ENCODE data around the gene CCDC106. TPM values are rescaled to one million over a fixed set of nuclear protein-coding genes. Genes with fewer than 3 reads are reported as not detected.

Gene CCDC106
- polyA plus RNA-seq, 3 donors from 2014 or later: 1.1 to 1.7 TPM; not detected in 1

DNA sequence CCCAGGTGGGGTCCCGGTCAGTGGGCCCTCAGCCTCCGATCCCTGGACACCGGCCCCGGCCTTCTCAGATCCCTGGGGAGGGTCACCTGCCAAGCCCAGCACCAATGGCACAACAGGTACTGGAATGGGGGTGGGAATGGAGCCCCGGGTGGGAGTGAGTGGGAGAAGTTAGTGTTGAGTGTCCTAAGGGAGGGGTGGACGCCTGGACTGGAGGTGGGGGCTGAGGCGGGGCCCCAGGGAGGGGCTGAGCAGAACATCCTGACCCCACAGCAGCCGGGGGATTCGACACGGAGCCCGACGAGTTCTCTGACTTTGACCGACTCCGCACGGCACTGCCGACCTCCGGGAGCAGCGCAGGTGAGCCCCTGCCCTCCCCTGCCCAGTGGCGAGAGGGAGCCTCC lies 44.7 kb downstream of the CCDC106 start:
- no peak for DNase-seq
- H3K4me1 Mint-ChIP-seq: no peaks in the 10 kb centered on the region
- H3K27ac Mint-ChIP-seq: no peak overlapping the region
- H3K36me3 Mint-ChIP-seq: peaks cover 0 to 7% (median 0%) of the 10 kb centered on the region in 3 donors
- no peaks in the 10 kb centered on the region for H3K27me3 Mint-ChIP-seq (ENCODE audit: low read depth in 3 of 3)
- no peaks in the 10 kb centered on the region for H3K9me3 Mint-ChIP-seq
- no peak overlapping the region for H3K4me3 Mint-ChIP-seq

GRCh38 chr19:55693336-55693974 lies 45.4 kb downstream of the CCDC106 start:
- no peak for DNase-seq
- H3K27ac Mint-ChIP-seq: no peak overlapping the region
- H3K36me3 Mint-ChIP-seq: peaks cover 0 to 7% (median 0%) of the 10 kb centered on the region in 3 donors
- no peaks in the 10 kb centered on the region for H3K27me3 Mint-ChIP-seq (ENCODE audit: low read depth in 3 of 3)
- no peaks in the 10 kb centered on the region for H3K9me3 Mint-ChIP-seq
- H3K4me1 Mint-ChIP-seq: no peaks in the 10 kb centered on the region
- H3K4me3 Mint-ChIP-seq: no peak overlapping the region

DNA sequence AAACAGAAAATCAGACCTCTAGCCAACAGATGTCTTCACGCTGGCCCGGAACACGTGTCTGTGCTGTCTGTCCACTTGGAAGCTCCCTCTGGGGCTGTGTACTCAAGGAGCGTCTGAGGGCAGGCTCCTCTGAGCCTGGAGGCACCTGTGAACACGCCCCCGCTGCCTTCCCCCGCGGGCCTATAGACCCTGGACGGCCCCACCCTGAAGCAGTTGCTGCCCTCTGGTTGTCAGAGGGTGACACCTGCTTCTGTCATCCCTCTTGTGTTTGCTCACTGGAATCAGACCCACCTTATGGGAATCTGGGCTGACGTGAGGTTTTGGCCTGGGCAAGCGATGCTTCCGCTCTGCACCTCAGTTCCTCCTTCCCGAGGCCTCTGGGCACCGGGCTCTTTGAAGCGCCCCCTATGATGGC lies 46.2 kb downstream of the CCDC106 start:
- Mint-ChIP-seq H3K4me3 (no peak overlapping the region), H3K9me3 (no peaks in the 10 kb centered on the region), H3K27me3 (ENCODE audit: low read depth in 3 of 3) (no peaks in the 10 kb centered on the region), H3K36me3 (peaks cover 0 to 7% (median 0%) of the 10 kb centered on the region in 3 donors), H3K4me1 (no peaks in the 10 kb centered on the region), H3K27ac (no peak overlapping the region)
- no peak for DNase-seq

GRCh38 chr19:55694656-55695491 lies 46.9 kb downstream of the CCDC106 start:
- peaks cover 0 to 7% (median 0%) of the 10 kb centered on the region in 3 donors for H3K36me3 Mint-ChIP-seq
- no peaks in the 10 kb centered on the region for H3K27me3 Mint-ChIP-seq (ENCODE audit: low read depth in 3 of 3)
- no peak overlapping the region for H3K4me3 Mint-ChIP-seq
- H3K4me1 Mint-ChIP-seq: no peaks in the 10 kb centered on the region
- no peak for DNase-seq
- H3K27ac Mint-ChIP-seq: no peak overlapping the region
- H3K9me3 Mint-ChIP-seq: no peaks in the 10 kb centered on the region

DNA sequence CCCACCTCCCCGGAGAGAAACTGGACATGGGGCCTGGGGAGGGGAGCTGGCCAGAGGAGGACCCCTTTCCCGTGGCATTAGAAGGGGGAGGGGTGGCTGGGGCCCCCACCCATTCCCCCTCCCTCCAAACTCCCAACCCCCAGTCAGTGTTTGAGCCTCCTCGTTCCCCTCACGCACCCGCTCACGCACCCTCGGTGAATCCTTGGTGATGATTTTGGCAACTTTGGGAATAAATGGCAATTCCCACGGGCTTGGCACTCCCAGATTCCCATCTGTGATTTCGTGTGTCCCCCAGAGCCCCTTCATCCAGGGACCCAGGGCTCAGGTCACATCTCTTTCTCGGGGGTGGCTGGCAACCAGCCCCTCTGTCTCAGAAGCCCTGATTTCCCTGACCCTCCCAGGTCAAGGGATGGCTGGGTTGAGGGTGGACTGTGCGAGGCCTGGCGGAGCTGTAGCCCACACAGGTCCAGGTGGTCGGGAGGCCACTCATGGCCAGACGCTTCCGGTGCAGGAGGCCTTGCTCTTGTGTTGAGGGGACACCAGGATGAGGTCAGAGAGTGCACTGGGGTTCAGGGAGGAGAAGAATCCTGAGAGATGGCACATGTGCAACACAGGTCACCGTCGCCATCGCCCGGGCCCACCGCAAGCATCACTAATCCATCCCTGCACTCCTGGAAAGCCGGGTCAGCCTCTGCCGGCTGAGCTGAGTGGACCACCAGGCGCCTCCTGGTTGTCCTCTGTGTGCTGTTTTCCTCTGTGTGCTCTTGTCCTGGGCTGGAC lies 47.7 kb downstream of the CCDC106 start:
- peaks cover 0 to 9% (median 0%) of the 10 kb centered on the region in 3 donors for H3K36me3 Mint-ChIP-seq
- H3K27ac Mint-ChIP-seq: no peak overlapping the region
- H3K4me1 Mint-ChIP-seq: no peaks in the 10 kb centered on the region
- H3K4me3 Mint-ChIP-seq: no peak overlapping the region
- no peaks in the 10 kb centered on the region for H3K9me3 Mint-ChIP-seq
- DNase-seq: no peak
- no peaks in the 10 kb centered on the region for H3K27me3 Mint-ChIP-seq (ENCODE audit: low read depth in 3 of 3)

DNA sequence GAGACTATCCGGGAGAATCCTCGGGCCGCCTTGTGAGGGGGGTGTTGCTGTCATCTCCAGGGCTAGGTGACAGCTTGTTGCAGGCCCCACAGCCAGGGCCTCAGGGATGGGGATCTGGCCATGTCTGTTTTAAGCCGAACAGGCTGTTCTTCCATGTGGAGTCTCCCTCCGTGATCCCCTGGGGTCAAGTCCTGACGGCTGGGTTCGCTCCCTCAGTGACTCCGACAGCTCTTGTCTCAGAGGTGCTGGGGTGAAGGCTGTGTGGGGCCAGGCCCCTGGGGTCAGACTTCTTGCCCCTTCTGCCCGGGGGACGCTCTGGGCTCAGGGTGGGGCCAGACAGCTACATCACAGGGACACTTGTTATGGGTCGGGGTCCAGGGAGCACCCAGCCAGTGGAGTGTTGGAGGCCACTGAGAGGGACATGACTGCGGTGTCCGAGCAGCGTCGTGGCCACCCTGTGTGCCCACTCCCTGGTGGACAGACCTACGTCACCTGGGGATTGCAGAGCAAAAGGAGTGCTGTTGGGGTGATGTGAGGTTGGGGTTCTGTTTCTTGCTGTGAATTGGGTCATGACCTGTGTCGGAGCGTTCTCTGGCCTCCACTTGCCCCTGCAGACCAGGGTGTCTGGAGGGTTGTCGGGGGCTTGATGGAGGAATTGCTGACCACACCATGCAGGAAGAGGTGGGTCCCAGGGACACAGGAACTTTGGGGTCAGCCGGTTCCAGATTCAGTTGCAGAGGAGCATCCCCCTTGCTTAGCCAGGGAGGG lies 48.5 kb downstream of the CCDC106 start:
- DNase-seq: no peak
- no peaks in the 10 kb centered on the region for H3K27me3 Mint-ChIP-seq (ENCODE audit: low read depth in 3 of 3)
- no peaks in the 10 kb centered on the region for H3K4me1 Mint-ChIP-seq
- H3K27ac Mint-ChIP-seq: no peak overlapping the region
- H3K9me3 Mint-ChIP-seq: no peaks in the 10 kb centered on the region
- peaks cover 0 to 11% (median 0%) of the 10 kb centered on the region in 3 donors for H3K36me3 Mint-ChIP-seq
- H3K4me3 Mint-ChIP-seq: no peak overlapping the region

DNA sequence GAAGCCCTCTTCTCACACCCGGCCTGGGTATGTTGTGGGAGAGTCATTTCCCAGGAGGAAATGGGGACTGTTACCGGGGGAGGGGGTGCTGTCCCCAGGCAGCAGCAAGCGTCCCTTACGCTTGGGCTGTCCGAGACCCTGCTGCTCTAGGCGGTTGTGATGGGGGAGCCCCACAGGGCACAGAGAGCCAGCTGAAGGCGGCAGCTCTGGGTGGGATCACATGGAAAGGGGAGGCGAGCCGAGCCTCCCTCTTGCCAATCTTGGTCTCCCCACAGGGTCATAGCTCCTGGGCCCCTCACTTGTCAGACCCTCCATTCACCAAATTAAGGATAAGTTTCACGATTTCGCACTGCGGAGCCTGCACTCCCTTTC lies 49.0 kb downstream of the CCDC106 start:
- no peaks in the 10 kb centered on the region for H3K4me1 Mint-ChIP-seq
- H3K9me3 Mint-ChIP-seq: no peaks in the 10 kb centered on the region
- peak overlapping the region in 1 of 6 donors; percentile 35 for H3K27ac Mint-ChIP-seq
- no peak for DNase-seq
- no peak overlapping the region for H3K4me3 Mint-ChIP-seq
- H3K36me3 Mint-ChIP-seq: peaks cover 0 to 13% (median 0%) of the 10 kb centered on the region in 3 donors
- no peaks in the 10 kb centered on the region for H3K27me3 Mint-ChIP-seq (ENCODE audit: low read depth in 3 of 3)

DNA sequence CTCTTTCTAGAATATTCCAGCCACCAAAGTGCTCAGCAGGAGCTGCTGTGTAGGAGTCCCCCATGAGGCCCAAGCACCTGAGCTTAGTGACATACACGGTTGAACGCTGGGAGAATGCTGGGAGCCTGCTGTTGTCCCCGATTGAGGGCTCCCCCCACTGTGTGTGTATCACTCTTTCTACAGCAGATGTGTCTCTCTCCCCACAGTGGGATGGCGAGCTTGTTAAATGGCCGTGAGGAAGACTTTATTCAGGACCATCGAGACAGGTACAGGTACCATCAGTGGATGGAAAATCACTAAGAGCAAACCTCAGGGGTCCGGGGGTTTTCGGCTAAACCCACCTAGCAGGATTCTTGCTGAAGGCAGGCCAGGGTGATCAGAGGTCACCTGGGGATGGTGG lies 49.7 kb downstream of the CCDC106 start:
- no peaks in the 10 kb centered on the region for H3K9me3 Mint-ChIP-seq
- H3K27me3 Mint-ChIP-seq (ENCODE audit: low read depth in 3 of 3): no peaks in the 10 kb centered on the region
- H3K27ac Mint-ChIP-seq: peak overlapping the region in 1 of 6 donors; percentile 60
- no peak overlapping the region for H3K4me3 Mint-ChIP-seq
- H3K4me1 Mint-ChIP-seq: no peaks in the 10 kb centered on the region
- peaks cover 0 to 13% (median 0%) of the 10 kb centered on the region in 3 donors for H3K36me3 Mint-ChIP-seq
- DNase-seq: no peak

GRCh38 chr19:55698256-55698655 lies 50.2 kb downstream of the CCDC106 start:
- Mint-ChIP-seq H3K27ac (no peak overlapping the region), H3K36me3 (peaks cover 0 to 11% (median 0%) of the 10 kb centered on the region in 3 donors), H3K4me1 (no peaks in the 10 kb centered on the region), H3K27me3 (ENCODE audit: low read depth in 3 of 3) (no peaks in the 10 kb centered on the region), H3K4me3 (no peak overlapping the region), H3K9me3 (no peaks in the 10 kb centered on the region)
- no peak for DNase-seq

DNA sequence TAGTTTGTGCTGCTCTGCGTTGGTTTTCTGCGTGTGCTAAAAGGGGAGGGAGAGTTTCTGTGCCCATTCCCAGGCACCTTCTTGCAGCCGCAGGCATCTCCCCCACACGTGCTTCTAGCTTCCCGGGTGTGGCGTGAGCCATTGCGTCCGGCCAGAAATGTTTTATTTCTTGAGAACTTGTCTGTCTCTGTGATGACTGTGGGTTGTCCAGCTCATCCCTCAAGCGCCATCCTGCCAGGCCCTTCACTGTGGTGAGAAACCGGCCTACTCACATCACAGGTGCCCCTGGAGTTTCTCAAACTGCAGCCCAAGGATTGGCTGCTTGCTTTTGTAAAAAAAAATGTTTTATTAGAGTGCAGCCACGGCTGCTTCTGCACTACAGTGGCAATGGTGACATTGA lies 51.2 kb downstream of the CCDC106 start:
- Mint-ChIP-seq H3K27me3 (ENCODE audit: low read depth in 3 of 3) (no peaks in the 10 kb centered on the region), H3K9me3 (no peaks in the 10 kb centered on the region), H3K27ac (no peak overlapping the region), H3K36me3 (peaks cover 0 to 6% (median 2%) of the 10 kb centered on the region in 3 donors), H3K4me1 (peaks cover 0 to 7% of the 10 kb centered on the region in 2 donors), H3K4me3 (no peak overlapping the region)
- no peak for DNase-seq

- Mint-ChIP-seq H3K36me3 (peaks cover 0 to 11% (median 5%) of the 10 kb centered on the region in 3 donors), H3K4me1 (peaks cover 0 to 8% of the 10 kb centered on the region in 2 donors), H3K4me3 (no peak overlapping the region), H3K27me3 (ENCODE audit: low read depth in 3 of 3) (no peaks in the 10 kb centered on the region), H3K9me3 (no peaks in the 10 kb centered on the region), H3K27ac (no peak overlapping the region)
- DNase-seq: no peak
These were observed 52.8 kb downstream of the CCDC106 start for GRCh38 chr19:55700813-55701212.

- no peaks in the 10 kb centered on the region for H3K9me3 Mint-ChIP-seq
- no peaks in the 10 kb centered on the region for H3K27me3 Mint-ChIP-seq (ENCODE audit: low read depth in 3 of 3)
- H3K36me3 Mint-ChIP-seq: peaks cover 0 to 11% (median 5%) of the 10 kb centered on the region in 3 donors
- H3K27ac Mint-ChIP-seq: peak overlapping the region in 1 of 6 donors; percentile 22
- H3K4me3 Mint-ChIP-seq: no peak overlapping the region
- no peak for DNase-seq
- peaks cover 0 to 8% of the 10 kb centered on the region in 2 donors for H3K4me1 Mint-ChIP-seq
These were observed 54.2 kb downstream of the CCDC106 start for GRCh38 chr19:55702131-55702627.
